ENCODE results near the gene SLC2A9.
"Not testable (repeated sequence)": the region's sequence is repeated elsewhere in the genome, so short reads cannot be mapped to it uniquely, and the experiment has no call there.

The SLC2A9 gene

GRCh38 chr4:9808077-9808476, 213.2 kb downstream of the SLC2A9 start:
- DNase-seq: no peak

- no peak for DNase-seq
Observed at GRCh38 chr4:9804918-9805317, 216.4 kb downstream of the SLC2A9 start.

GRCh38 chr4:9800848-9801247, 220.4 kb downstream of the SLC2A9 start:
- DNase-seq: no peak

- not testable (repeated sequence) for DNase-seq
Observed at GRCh38 chr4:9796641-9797040, 224.7 kb downstream of the SLC2A9 start.

GRCh38 chr4:9792381-9792780, 228.9 kb downstream of the SLC2A9 start:
- no peak for DNase-seq

- not testable (repeated sequence) for DNase-seq
Observed at GRCh38 chr4:9785891-9786290, 235.4 kb downstream of the SLC2A9 start.

GRCh38 chr4:9782136-9782436, 239.2 kb downstream of the SLC2A9 start:
- DNase-seq: no peak

- no peak for DNase-seq
Observed at GRCh38 chr4:9781343-9782135, 239.8 kb downstream of the SLC2A9 start, which contains the start of gene DRD5. Gene DRD5 (plus strand): TSS chr4:9781634. CDS start chr4:9782030, 396 bp downstream.

All from stimulated activated CD4-positive, alpha-beta T cell treated with anti-CD3 and anti-CD28 coated beads, Interleukin-4, amount 100 ng/mL, for 24 hours (primary cell).